Activated T-helper 2 cell treated with anti-CD3 and anti-CD28 coated beads, Interferon-gamma antibody, Interleukin-2, Interleukin-4, amounts not matched to agents 10 μg/mL and 5 μg/mL and 100 μg/mL, durations not matched to agents 14 hours and 24 hours and 36 hours (primary cell): Measurements from ENCODE around the gene IFT80. TPM values are rescaled to one million over a fixed set of nuclear protein-coding genes. Genes with fewer than 3 reads are reported as not detected.
A peak's percentile ranks its signal among the peaks of the same experiment; 100 is the strongest.

Experiments
- DNase-seq: peaks from one replicate; pipeline ENCODE4 v3.0.0; 2021; ENCODE audit warnings: low spot score
- H3K27ac Mint-ChIP-seq: one replicate; pipeline ENCODE4 v1.8.0; 2021; ENCODE audit warnings: mixed read lengths
- H3K27me3 Mint-ChIP-seq: one replicate; pipeline ENCODE4 v1.8.0; 2021; ENCODE audit warnings: low read depth, mixed read lengths
- H3K36me3 Mint-ChIP-seq: one replicate; pipeline ENCODE4 v1.8.0; 2021; ENCODE audit warnings: low read depth, mixed read lengths
- H3K4me1 Mint-ChIP-seq: one replicate; pipeline ENCODE4 v1.8.0; 2021; ENCODE audit warnings: low read depth, mixed read lengths
- H3K4me3 Mint-ChIP-seq: one replicate; pipeline ENCODE4 v1.8.0; 2021; ENCODE audit warnings: low read depth, mild to moderate bottlenecking, moderate library complexity, mixed read lengths
- H3K9me3 Mint-ChIP-seq: one replicate; pipeline ENCODE4 v1.8.0; 2021; ENCODE audit warnings: mixed read lengths
- intact Hi-C: fragments of 100-400 bp; cut with micrococcal nuclease; formaldehyde crosslinking; loops from one replicate; pipeline ENCODE4 v1.15.1; 2023
- total RNA-seq: library from RNA; stranded (reverse); gene quantifications from 2 replicates; pipeline ENCODE4 v1.2.3, GENCODE V29; 2022

IFT80 gene
- 16.6 and 19.2 TPM in 2 replicates for total RNA-seq

- DNase-seq: peak; percentile 92
- Mint-ChIP-seq H3K27me3 (no peaks in the 10 kb centered on the region), H3K4me3 (peak within 1 kb of the TSS; percentile 92), H3K27ac (peak within 1 kb of the TSS; percentile 99), H3K9me3 (no peaks in the 10 kb centered on the region), H3K36me3 (peaks cover 41% of the 10 kb centered on the region), H3K4me1 (peaks cover 44% of the 10 kb centered on the region)
- intact Hi-C loops: loop anchor here (1.0 to 5.0 kb wide), 5 partner anchors 11 to 372 kb away; partner anchors contain the start of genes C3orf80, KPNA4 and TRIM59
Measured at GRCh38 chr3:160399125-160400029, at the start of gene IFT80, which contains the start of gene SMC4. Gene IFT80, minus strand, starts transcription at chr3:160399225. Its CDS starts 14,625 bp downstream, at chr3:160384600. Gene SMC4, plus strand, starts transcription at chr3:160399650. Its CDS starts 1,177 bp downstream, at chr3:160400827.

GRCh38 chr3:160447544-160447943 is 48.5 kb upstream of the IFT80 start:
- Mint-ChIP-seq H3K9me3 (peaks cover 5% of the 10 kb centered on the region), H3K27ac (no peak overlapping the region), H3K4me1 (peaks cover 49% of the 10 kb centered on the region), H3K36me3 (peaks cover 66% of the 10 kb centered on the region), H3K27me3 (no peaks in the 10 kb centered on the region), H3K4me3 (peak overlapping the region; percentile 91)
- intact Hi-C loops: loop anchor here (5.0 kb wide), 1 partner anchor 310 kb away; the partner anchor contains the start of gene PPM1L
- DNase-seq: no peak

- H3K27ac Mint-ChIP-seq: no peak overlapping the region
- peak overlapping the region; percentile 53 for H3K4me3 Mint-ChIP-seq
- no peaks in the 10 kb centered on the region for H3K27me3 Mint-ChIP-seq
- intact Hi-C loops: loop anchor here (5.0 kb wide), 1 partner anchor 311 kb away; the partner anchor contains the start of gene PPM1L
- H3K4me1 Mint-ChIP-seq: peaks cover 57% of the 10 kb centered on the region
- peaks cover 5% of the 10 kb centered on the region for H3K9me3 Mint-ChIP-seq
- peaks cover 74% of the 10 kb centered on the region for H3K36me3 Mint-ChIP-seq
- no peak for DNase-seq
Measured at GRCh38 chr3:160446522-160447056, 47.6 kb upstream of the IFT80 start.

- Mint-ChIP-seq H3K4me3 (no peak overlapping the region), H3K36me3 (peaks cover 80% of the 10 kb centered on the region), H3K4me1 (peaks cover 57% of the 10 kb centered on the region), H3K9me3 (peaks cover 5% of the 10 kb centered on the region), H3K27me3 (no peaks in the 10 kb centered on the region), H3K27ac (peak overlapping the region; percentile 47)
- intact Hi-C loops: loop anchor here (5.0 kb wide), 1 partner anchor 311 kb away; the partner anchor contains the start of gene PPM1L
- no peak for DNase-seq
Measured at GRCh38 chr3:160445854-160446253, 46.8 kb upstream of the IFT80 start.

- Mint-ChIP-seq H3K36me3 (peaks cover 87% of the 10 kb centered on the region), H3K27ac (peak overlapping the region; percentile 58)
- intact Hi-C loops: no loop called here
Measured at GRCh38 chr3:160444411-160444810, 45.4 kb upstream of the IFT80 start.

GRCh38 chr3:160440687-160441086 is 41.7 kb upstream of the IFT80 start:
- Mint-ChIP-seq H3K9me3 (no peaks in the 10 kb centered on the region), H3K36me3 (peaks cover 88% of the 10 kb centered on the region), H3K27me3 (no peaks in the 10 kb centered on the region), H3K4me1 (peaks cover 62% of the 10 kb centered on the region), H3K27ac (peak overlapping the region; percentile 15), H3K4me3 (no peak overlapping the region)
- intact Hi-C loops: no loop called here
- no peak for DNase-seq

More at GRCh38 chr3:160444411-160444810, 45.4 kb upstream of the IFT80 start:
- Mint-ChIP-seq H3K27me3 (no peaks in the 10 kb centered on the region), H3K9me3 (no peaks in the 10 kb centered on the region), H3K4me1 (peaks cover 57% of the 10 kb centered on the region), H3K4me3 (no peak overlapping the region)
- DNase-seq: no peak

- no peak for DNase-seq
- Mint-ChIP-seq H3K27ac (peak overlapping the region; percentile 42), H3K4me1 (peaks cover 46% of the 10 kb centered on the region), H3K4me3 (no peak overlapping the region), H3K27me3 (no peaks in the 10 kb centered on the region), H3K9me3 (no peaks in the 10 kb centered on the region), H3K36me3 (peaks cover 91% of the 10 kb centered on the region)
- intact Hi-C loops: no loop called here
Measured at GRCh38 chr3:160437083-160437455, 38.0 kb upstream of the IFT80 start.

GRCh38 chr3:160435747-160436146 is 36.7 kb upstream of the IFT80 start:
- no peaks in the 10 kb centered on the region for H3K9me3 Mint-ChIP-seq
- no peaks in the 10 kb centered on the region for H3K27me3 Mint-ChIP-seq
- peaks cover 92% of the 10 kb centered on the region for H3K36me3 Mint-ChIP-seq
- no peak overlapping the region for H3K4me3 Mint-ChIP-seq
- DNase-seq: no peak
- no peak overlapping the region for H3K27ac Mint-ChIP-seq
- H3K4me1 Mint-ChIP-seq: peaks cover 40% of the 10 kb centered on the region
- intact Hi-C loops: no loop called here

- no peak overlapping the region for H3K27ac Mint-ChIP-seq
Measured at GRCh38 chr3:160435095-160435494, 36.1 kb upstream of the IFT80 start.

GRCh38 chr3:160434071-160434470 is 35.0 kb upstream of the IFT80 start:
- intact Hi-C loops: no loop called here
- Mint-ChIP-seq H3K36me3 (peaks cover 90% of the 10 kb centered on the region), H3K27me3 (no peaks in the 10 kb centered on the region), H3K27ac (no peak overlapping the region), H3K4me1 (peaks cover 34% of the 10 kb centered on the region), H3K9me3 (no peaks in the 10 kb centered on the region), H3K4me3 (no peak overlapping the region)
- no peak for DNase-seq

More at GRCh38 chr3:160435095-160435494, 36.1 kb upstream of the IFT80 start:
- Mint-ChIP-seq H3K9me3 (no peaks in the 10 kb centered on the region), H3K36me3 (peaks cover 91% of the 10 kb centered on the region), H3K4me1 (peaks cover 39% of the 10 kb centered on the region), H3K27me3 (no peaks in the 10 kb centered on the region), H3K4me3 (no peak overlapping the region)
- intact Hi-C loops: no loop called here
- no peak for DNase-seq

- H3K27me3 Mint-ChIP-seq: no peaks in the 10 kb centered on the region
- intact Hi-C loops: no loop called here
- no peak overlapping the region for H3K27ac Mint-ChIP-seq
- peaks cover 6% of the 10 kb centered on the region for H3K4me1 Mint-ChIP-seq
- H3K36me3 Mint-ChIP-seq: peaks cover 86% of the 10 kb centered on the region
- no peak overlapping the region for H3K4me3 Mint-ChIP-seq
- DNase-seq: no peak
- no peaks in the 10 kb centered on the region for H3K9me3 Mint-ChIP-seq
Measured at GRCh38 chr3:160427832-160428424, 28.9 kb upstream of the IFT80 start.

GRCh38 chr3:160417311-160417710 is 18.3 kb upstream of the IFT80 start:
- Mint-ChIP-seq H3K9me3 (no peaks in the 10 kb centered on the region), H3K36me3 (peaks cover 94% of the 10 kb centered on the region), H3K27me3 (no peaks in the 10 kb centered on the region), H3K4me3 (no peak overlapping the region), H3K4me1 (peaks cover 50% of the 10 kb centered on the region), H3K27ac (no peak overlapping the region)
- DNase-seq: no peak
- intact Hi-C loops: no loop called here
